Measurements from ENCODE around the gene KLKB1.
"Not testable (repeated sequence)": the region's sequence is repeated elsewhere in the genome, so short reads cannot be mapped to it uniquely, and the experiment has no call there.

The KLKB1 gene

DNA sequence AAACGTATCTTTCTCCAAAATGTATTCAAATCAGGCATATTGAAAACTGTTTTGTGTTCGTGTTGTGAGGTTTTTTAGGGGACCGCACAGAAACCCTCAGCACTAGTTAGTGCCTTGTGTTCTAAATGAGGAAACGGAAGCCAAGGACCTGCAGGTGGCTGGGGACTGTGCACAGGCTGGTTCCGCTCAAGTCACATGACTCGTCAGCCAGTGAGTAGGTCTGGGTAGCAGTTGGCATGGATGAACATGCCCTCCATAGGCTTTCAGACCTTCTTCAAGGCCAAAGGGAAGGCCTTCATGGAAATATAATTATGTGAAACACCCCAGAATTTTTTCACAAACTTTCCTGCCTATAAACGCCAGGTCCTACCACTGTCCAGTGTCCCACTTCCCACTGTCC, 37.4 kb downstream of the KLKB1 start:
- no peak for DNase-seq (ENCODE audit: low read depth, low spot score)
- H3K36me3 ChIP-seq (ENCODE audit: control insufficient read depth, insufficient read depth, low read length) = no peaks in the 10 kb centered on the region
- H3K4me3 ChIP-seq (ENCODE audit: low read length) = no peak overlapping the region
- H3K27me3 ChIP-seq (ENCODE audit: control insufficient read depth, insufficient read depth, low read length) = no peaks in the 10 kb centered on the region
- H3K9me3 ChIP-seq (ENCODE audit: control insufficient read depth, insufficient read depth, low read length) = no peaks in the 10 kb centered on the region
- H3K4me1 ChIP-seq (ENCODE audit: control insufficient read depth, insufficient read depth, low read length) = peaks cover 5% of the 10 kb centered on the region; the same call in 1 of the 2 replicates
- no CpG with 5 or more reads among the region's 7 CpGs for WGBS (ENCODE audit: insufficient coverage, insufficient read length)
- H3K27ac ChIP-seq (ENCODE audit: low read length) = peak overlapping the region; percentile 28

DNA sequence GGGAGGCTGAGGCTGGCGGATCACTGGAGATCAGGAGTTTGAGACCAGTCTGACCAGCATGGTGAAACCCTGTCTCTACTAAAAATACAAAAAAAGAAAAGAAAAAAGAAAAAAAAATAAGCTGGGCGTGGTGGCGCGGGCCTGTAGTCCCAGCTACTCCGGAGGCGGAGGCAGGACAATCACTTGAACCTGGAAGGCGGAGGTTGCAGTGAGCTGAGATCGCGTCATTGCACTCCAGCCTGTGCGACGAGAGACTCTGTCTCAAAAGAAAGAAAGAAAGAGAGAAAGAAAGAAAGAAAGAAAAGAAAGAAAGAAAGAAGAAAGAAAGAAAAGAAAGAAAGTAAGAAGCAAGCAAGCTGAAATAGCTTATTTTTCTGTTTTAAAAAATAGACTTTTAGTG, 37.9 kb downstream of the KLKB1 start:
- no CpG with 5 or more reads among the region's 11 CpGs for WGBS (ENCODE audit: insufficient coverage, insufficient read length)
- not testable (repeated sequence) for H3K36me3 ChIP-seq (ENCODE audit: control insufficient read depth, insufficient read depth, low read length); H3K27me3 ChIP-seq (ENCODE audit: control insufficient read depth, insufficient read depth, low read length); DNase-seq (ENCODE audit: low read depth, low spot score); H3K4me3 ChIP-seq (ENCODE audit: low read length); H3K4me1 ChIP-seq (ENCODE audit: control insufficient read depth, insufficient read depth, low read length); H3K9me3 ChIP-seq (ENCODE audit: control insufficient read depth, insufficient read depth, low read length)
- peak overlapping the region; percentile 28 for H3K27ac ChIP-seq (ENCODE audit: low read length)

DNA sequence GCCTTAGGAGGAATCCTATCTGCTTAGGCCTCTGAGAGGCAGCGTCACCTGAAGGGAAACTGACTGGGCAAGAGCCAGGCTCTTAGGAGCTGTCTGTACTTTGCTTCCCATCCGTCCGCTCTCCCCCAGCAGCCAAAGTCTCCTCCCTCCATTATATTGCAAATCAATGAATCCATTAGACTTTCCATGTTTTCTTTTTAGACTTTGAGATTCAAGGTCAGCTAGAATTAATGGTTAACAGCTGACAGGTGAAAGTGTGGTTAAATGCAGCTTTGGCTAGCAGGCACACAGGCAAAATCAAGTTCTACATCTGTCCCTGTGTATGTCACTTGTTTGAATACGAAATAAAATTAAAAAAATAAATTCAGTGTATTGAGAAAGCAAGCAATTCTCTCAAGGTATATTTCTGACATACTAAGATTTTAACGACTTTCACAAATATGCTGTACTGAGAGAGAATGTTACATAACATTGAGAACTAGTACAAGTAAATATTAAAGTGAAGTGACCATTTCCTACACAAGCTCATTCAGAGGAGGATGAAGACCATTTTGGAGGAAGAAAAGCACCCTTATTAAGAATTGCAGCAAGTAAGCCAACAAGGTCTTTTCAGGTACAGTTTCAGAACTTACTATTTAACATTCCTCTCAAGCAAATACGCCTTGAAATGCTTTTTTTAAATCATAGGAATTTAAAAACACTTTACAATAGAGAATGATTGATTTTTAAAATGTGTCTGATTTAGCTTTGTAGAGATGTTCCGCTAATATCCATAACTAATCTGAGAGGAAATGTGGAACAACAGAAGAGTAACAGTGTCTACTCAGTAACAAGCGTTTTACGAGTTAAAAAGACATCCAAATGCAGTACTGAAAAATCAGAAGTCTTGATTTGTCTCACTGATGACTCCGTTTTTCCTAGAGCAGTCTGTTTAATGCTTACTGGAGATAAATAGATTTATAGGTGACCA, 38.7 kb downstream of the KLKB1 start, which contains the start of gene F11:
F11 (plus strand) TSS at position 507 of the 970 bp plus-strand sequence. CDS start 948 bp downstream, outside the sequence.
- no peak for DNase-seq (ENCODE audit: low read depth, low spot score)
- WGBS (ENCODE audit: insufficient coverage, insufficient read length) = no CpG with 5 or more reads among the region's 10 CpGs
- Histone ChIP-seq H3K36me3 (ENCODE audit: control insufficient read depth, insufficient read depth, low read length) (no peaks in the 10 kb centered on the region), H3K9me3 (ENCODE audit: control insufficient read depth, insufficient read depth, low read length) (no peaks in the 10 kb centered on the region), H3K27ac (ENCODE audit: low read length) (peak within 1 kb of the TSS; percentile 31), H3K4me1 (ENCODE audit: control insufficient read depth, insufficient read depth, low read length) (peaks cover 3% of the 10 kb centered on the region; the same call in 1 of the 2 replicates), H3K27me3 (ENCODE audit: control insufficient read depth, insufficient read depth, low read length) (no peaks in the 10 kb centered on the region), H3K4me3 (ENCODE audit: low read length) (no peak within 1 kb of the TSS)

- no peak for DNase-seq (ENCODE audit: low read depth, low spot score)
- H3K27ac ChIP-seq (ENCODE audit: low read length) = no peak overlapping the region
- H3K36me3 ChIP-seq (ENCODE audit: control insufficient read depth, insufficient read depth, low read length) = no peaks in the 10 kb centered on the region
- H3K27me3 ChIP-seq (ENCODE audit: control insufficient read depth, insufficient read depth, low read length) = no peaks in the 10 kb centered on the region
- no peak overlapping the region for H3K4me3 ChIP-seq (ENCODE audit: low read length)
- no CpG with 5 or more reads among the region's 8 CpGs for WGBS (ENCODE audit: insufficient coverage, insufficient read length)
- H3K4me1 ChIP-seq (ENCODE audit: control insufficient read depth, insufficient read depth, low read length) = peaks cover 3% of the 10 kb centered on the region; the same call in 1 of the 2 replicates
- H3K9me3 ChIP-seq (ENCODE audit: control insufficient read depth, insufficient read depth, low read length) = no peaks in the 10 kb centered on the region
Measured at GRCh38 chr4:186266729-186267456, 39.6 kb downstream of the KLKB1 start.

DNA sequence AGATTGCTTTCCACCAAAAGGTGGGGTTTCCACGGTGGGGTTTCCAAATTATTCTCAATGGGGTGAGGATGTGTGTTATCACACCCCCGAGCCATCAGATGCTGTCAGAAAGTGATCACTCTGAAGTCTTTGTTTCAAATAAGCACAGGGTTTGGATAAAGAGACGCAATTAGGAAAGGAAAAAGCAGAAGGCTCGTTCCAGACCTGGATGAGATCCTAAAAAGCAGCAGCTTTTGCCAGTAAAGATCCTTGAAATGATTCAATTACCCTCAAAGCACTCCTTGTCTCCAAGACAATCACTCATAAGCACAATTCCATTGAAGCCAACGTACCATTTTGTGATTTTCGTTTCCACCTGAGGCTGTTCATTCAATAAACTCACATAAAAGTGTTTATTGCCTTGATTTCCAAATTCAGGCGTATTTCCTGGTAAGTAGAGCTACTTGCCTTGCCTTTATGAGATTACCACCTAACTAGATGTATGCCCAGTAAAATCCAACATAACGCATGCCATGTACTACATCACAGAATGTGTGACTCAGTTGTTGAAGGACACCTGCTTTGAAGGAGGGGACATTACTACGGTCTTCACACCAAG, 43.9 kb downstream of the KLKB1 start:
- no peaks in the 10 kb centered on the region for H3K27me3 ChIP-seq (ENCODE audit: control insufficient read depth, insufficient read depth, low read length)
- H3K9me3 ChIP-seq (ENCODE audit: control insufficient read depth, insufficient read depth, low read length) = no peaks in the 10 kb centered on the region
- H3K36me3 ChIP-seq (ENCODE audit: control insufficient read depth, insufficient read depth, low read length) = no peaks in the 10 kb centered on the region
- no CpG with 5 or more reads among the region's 9 CpGs for WGBS (ENCODE audit: insufficient coverage, insufficient read length)
- no peak overlapping the region for H3K27ac ChIP-seq (ENCODE audit: low read length)
- H3K4me1 ChIP-seq (ENCODE audit: control insufficient read depth, insufficient read depth, low read length) = no peaks in the 10 kb centered on the region
- H3K4me3 ChIP-seq (ENCODE audit: low read length) = no peak overlapping the region
- no peak for DNase-seq (ENCODE audit: low read depth, low spot score)

- DNase-seq (ENCODE audit: low read depth, low spot score) = no peak
- no peaks in the 10 kb centered on the region for H3K9me3 ChIP-seq (ENCODE audit: control insufficient read depth, insufficient read depth, low read length)
- H3K4me1 ChIP-seq (ENCODE audit: control insufficient read depth, insufficient read depth, low read length) = no peaks in the 10 kb centered on the region
- no CpG with 5 or more reads among the region's 4 CpGs for WGBS (ENCODE audit: insufficient coverage, insufficient read length)
- no peaks in the 10 kb centered on the region for H3K27me3 ChIP-seq (ENCODE audit: control insufficient read depth, insufficient read depth, low read length)
- no peaks in the 10 kb centered on the region for H3K36me3 ChIP-seq (ENCODE audit: control insufficient read depth, insufficient read depth, low read length)
- no peak overlapping the region for H3K4me3 ChIP-seq (ENCODE audit: low read length)
- no peak overlapping the region for H3K27ac ChIP-seq (ENCODE audit: low read length)
Measured at GRCh38 chr4:186272699-186273391, 45.5 kb downstream of the KLKB1 start.

DNA sequence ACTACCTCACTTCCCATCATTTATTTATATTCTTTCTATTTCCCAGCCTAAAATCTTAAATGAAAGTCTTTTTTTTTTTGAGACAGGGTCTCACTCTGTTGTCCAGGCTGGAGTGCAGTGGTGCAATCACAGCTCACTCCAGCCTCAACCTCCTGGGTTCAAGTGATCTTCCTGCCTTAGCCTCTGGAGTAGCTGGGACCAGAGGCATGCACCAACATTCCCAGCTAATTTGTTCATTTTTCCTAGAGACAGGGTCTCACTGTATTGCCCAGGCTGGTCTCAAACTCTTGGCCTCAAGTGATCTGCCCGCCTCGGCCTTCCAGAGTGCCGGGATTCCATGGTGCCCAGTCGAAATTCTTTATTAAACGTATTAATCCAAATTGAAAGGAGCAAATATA, 46.1 kb downstream of the KLKB1 start:
- H3K36me3 ChIP-seq (ENCODE audit: control insufficient read depth, insufficient read depth, low read length); H3K27ac ChIP-seq (ENCODE audit: low read length); H3K27me3 ChIP-seq (ENCODE audit: control insufficient read depth, insufficient read depth, low read length); H3K4me1 ChIP-seq (ENCODE audit: control insufficient read depth, insufficient read depth, low read length); H3K4me3 ChIP-seq (ENCODE audit: low read length); H3K9me3 ChIP-seq (ENCODE audit: control insufficient read depth, insufficient read depth, low read length); DNase-seq (ENCODE audit: low read depth, low spot score): not testable (repeated sequence)
- WGBS (ENCODE audit: insufficient coverage, insufficient read length) = no CpG with 5 or more reads among the region's 5 CpGs

DNA sequence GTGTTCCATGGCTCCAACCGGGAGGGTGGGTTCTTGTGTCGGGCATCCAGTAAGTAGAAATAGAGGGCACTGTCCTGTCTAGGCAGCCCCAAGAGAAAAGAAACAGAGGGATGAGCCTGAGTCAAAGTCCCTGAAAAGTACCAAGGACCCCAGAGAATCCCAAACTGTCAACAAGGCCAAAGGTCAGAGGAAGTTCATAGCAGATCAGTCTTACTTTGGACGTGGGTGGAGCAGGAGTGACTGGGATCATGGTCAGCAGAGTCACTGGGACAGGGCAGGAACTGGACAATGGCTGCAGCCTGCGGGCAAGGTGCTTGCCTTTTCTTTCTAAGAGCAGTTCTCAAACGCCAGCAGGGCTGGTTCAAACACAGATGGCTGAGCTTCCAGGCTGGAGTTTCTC, 56.0 kb downstream of the KLKB1 start:
- Histone ChIP-seq H3K27me3 (ENCODE audit: control insufficient read depth, insufficient read depth, low read length) (no peaks in the 10 kb centered on the region), H3K4me1 (ENCODE audit: control insufficient read depth, insufficient read depth, low read length) (no peaks in the 10 kb centered on the region), H3K27ac (ENCODE audit: low read length) (no peak overlapping the region), H3K36me3 (ENCODE audit: control insufficient read depth, insufficient read depth, low read length) (no peaks in the 10 kb centered on the region), H3K9me3 (ENCODE audit: control insufficient read depth, insufficient read depth, low read length) (no peaks in the 10 kb centered on the region), H3K4me3 (ENCODE audit: low read length) (no peak overlapping the region)
- no peak for DNase-seq (ENCODE audit: low read depth, low spot score)
- no CpG with 5 or more reads among the region's 5 CpGs for WGBS (ENCODE audit: insufficient coverage, insufficient read length)

DNA sequence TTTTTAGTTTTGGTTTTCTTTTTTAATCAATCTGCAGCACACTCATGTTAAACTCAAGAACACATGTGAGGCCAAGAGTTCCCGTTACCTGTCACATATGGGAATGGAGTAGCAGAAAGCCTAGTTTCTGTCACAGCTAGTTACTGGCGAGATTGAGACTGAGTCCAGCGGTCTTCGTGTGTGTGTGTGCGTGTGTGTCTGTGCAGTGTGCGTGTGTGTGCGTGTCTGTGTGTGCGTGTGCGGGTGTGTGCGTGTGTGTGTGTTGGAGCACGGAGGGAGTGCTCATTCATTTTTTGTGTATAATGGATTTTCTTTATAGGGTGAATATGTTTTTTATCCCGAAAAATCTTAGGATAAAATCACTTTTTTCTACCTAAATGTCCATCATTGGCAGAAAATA, 57.8 kb downstream of the KLKB1 start:
- no peaks in the 10 kb centered on the region for H3K36me3 ChIP-seq (ENCODE audit: control insufficient read depth, insufficient read depth, low read length)
- no peak for DNase-seq (ENCODE audit: low read depth, low spot score)
- 100% methylated on average over 6 of the region's 12 CpGs for WGBS (ENCODE audit: insufficient coverage, insufficient read length)
- no peaks in the 10 kb centered on the region for H3K4me1 ChIP-seq (ENCODE audit: control insufficient read depth, insufficient read depth, low read length)
- H3K27me3 ChIP-seq (ENCODE audit: control insufficient read depth, insufficient read depth, low read length) = no peaks in the 10 kb centered on the region
- H3K4me3 ChIP-seq (ENCODE audit: low read length) = no peak overlapping the region
- no peak overlapping the region for H3K27ac ChIP-seq (ENCODE audit: low read length)
- H3K9me3 ChIP-seq (ENCODE audit: control insufficient read depth, insufficient read depth, low read length) = no peaks in the 10 kb centered on the region

- DNase-seq (ENCODE audit: low read depth, low spot score) = no peak
- Histone ChIP-seq H3K36me3 (ENCODE audit: control insufficient read depth, insufficient read depth, low read length) (no peaks in the 10 kb centered on the region), H3K27me3 (ENCODE audit: control insufficient read depth, insufficient read depth, low read length) (no peaks in the 10 kb centered on the region)
Measured at GRCh38 chr4:186286581-186286980, 59.3 kb downstream of the KLKB1 start.

More at GRCh38 chr4:186286581-186286980, 59.3 kb downstream of the KLKB1 start:
- no CpG with 5 or more reads among the region's 3 CpGs for WGBS (ENCODE audit: insufficient coverage, insufficient read length)
- no peak overlapping the region for H3K27ac ChIP-seq (ENCODE audit: low read length)
- H3K9me3 ChIP-seq (ENCODE audit: control insufficient read depth, insufficient read depth, low read length) = no peaks in the 10 kb centered on the region
- no peak overlapping the region for H3K4me3 ChIP-seq (ENCODE audit: low read length)
- no peaks in the 10 kb centered on the region for H3K4me1 ChIP-seq (ENCODE audit: control insufficient read depth, insufficient read depth, low read length)
